Measurements from ENCODE around the gene RMND5A.

GRCh38 chr2:86764661-86765309 lies 44.7 kb downstream of the RMND5A start:
- TF ChIP-seq, protein P1, sequence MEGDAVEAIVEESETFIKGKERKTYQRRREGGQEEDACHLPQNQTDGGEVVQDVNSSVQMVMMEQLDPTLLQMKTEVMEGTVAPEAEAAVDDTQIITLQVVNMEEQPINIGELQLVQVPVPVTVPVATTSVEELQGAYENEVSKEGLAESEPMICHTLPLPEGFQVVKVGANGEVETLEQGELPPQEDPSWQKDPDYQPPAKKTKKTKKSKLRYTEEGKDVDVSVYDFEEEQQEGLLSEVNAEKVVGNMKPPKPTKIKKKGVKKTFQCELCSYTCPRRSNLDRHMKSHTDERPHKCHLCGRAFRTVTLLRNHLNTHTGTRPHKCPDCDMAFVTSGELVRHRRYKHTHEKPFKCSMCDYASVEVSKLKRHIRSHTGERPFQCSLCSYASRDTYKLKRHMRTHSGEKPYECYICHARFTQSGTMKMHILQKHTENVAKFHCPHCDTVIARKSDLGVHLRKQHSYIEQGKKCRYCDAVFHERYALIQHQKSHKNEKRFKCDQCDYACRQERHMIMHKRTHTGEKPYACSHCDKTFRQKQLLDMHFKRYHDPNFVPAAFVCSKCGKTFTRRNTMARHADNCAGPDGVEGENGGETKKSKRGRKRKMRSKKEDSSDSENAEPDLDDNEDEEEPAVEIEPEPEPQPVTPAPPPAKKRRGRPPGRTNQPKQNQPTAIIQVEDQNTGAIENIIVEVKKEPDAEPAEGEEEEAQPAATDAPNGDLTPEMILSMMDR (conservative IDR thresholded peaks at IDR 0.05): peak; percentile 78
- no peak for TF ChIP-seq ZFX (IDR thresholded peaks at IDR 0.05)

All from C4-2B (cell line).